Large intestine (tissue), 12 donors: Measurements from ENCODE around the gene GNG4. TPM values are rescaled to one million over a fixed set of nuclear protein-coding genes. Genes with fewer than 3 reads are reported as not detected.

ENCODE experiments used
- DNase-seq, 2 donors: peaks; one replicate each; pipeline versions ENCODE4 v3.0.0 to v3.0.0-alpha.2; 2013
- H3K27ac ChIP-seq: one replicate; pipeline ENCODE4 v1.5.1; 2013; ENCODE audit warnings: low read length
- H3K27me3 ChIP-seq: 2 replicates; pipeline ENCODE4 v1.6.1; 2013; ENCODE audit warnings: low read length; ENCODE audit not compliant: control insufficient read depth, insufficient read depth
- H3K36me3 ChIP-seq: 2 replicates; pipeline ENCODE4 v1.6.1; 2013; ENCODE audit warnings: low read length; ENCODE audit not compliant: control insufficient read depth, insufficient read depth
- H3K4me1 ChIP-seq: one replicate; pipeline ENCODE4 v1.6.1; 2013; ENCODE audit warnings: low read length; ENCODE audit not compliant: control insufficient read depth, insufficient read depth
- H3K4me3 ChIP-seq: one replicate; pipeline ENCODE4 v1.5.1; 2013; ENCODE audit warnings: low read length
- H3K9me3 ChIP-seq: one replicate; pipeline ENCODE4 v1.6.1; 2013; ENCODE audit warnings: mild to moderate bottlenecking, low read depth, low read length, moderate library complexity; ENCODE audit not compliant: control insufficient read depth
- WGBS: methylation state at CpG from one replicate; pipeline ENCODE4 v1.1.5; 2013; ENCODE audit warnings: low lambda C conversion rate; ENCODE audit not compliant: insufficient coverage; 5-methylcytosine and 5-hydroxymethylcytosine counted together
- long read RNA-seq, 11 donors: transcript quantifications; one replicate each; lab custom pipeline, GENCODE V29; 2026
- polyA plus RNA-seq: library from polyadenylated mRNA; unstranded; fragments of 120-200 nt; gene quantifications from one replicate; pipeline ENCODE4 v1.2.1, GENCODE V29; 2013

GNG4 gene
- 41.6 TPM for polyA plus RNA-seq
- long read RNA-seq, donor 1, full-length matches to known transcripts = 11 of 11 reads
- long read RNA-seq, donor 1, partial matches to known transcripts = 0 of 11 reads
- long read RNA-seq, donor 1, other reads (novel, unspliced or antisense) = 0 of 11 reads
- long read RNA-seq, donor 2, full-length matches to known transcripts = 25 of 25 reads
- long read RNA-seq, donor 2, partial matches to known transcripts = 0 of 25 reads
- long read RNA-seq, donor 2, other reads (novel, unspliced or antisense) = 0 of 25 reads
- long read RNA-seq, donor 3 = 0 reads
- long read RNA-seq, donor 4, full-length matches to known transcripts = 1 of 1 reads
- long read RNA-seq, donor 4, partial matches to known transcripts = 0 of 1 reads
- long read RNA-seq, donor 4, other reads (novel, unspliced or antisense) = 0 of 1 reads
- long read RNA-seq, donor 5, full-length matches to known transcripts = 3 of 3 reads
- long read RNA-seq, donor 5, partial matches to known transcripts = 0 of 3 reads
- long read RNA-seq, donor 5, other reads (novel, unspliced or antisense) = 0 of 3 reads
- long read RNA-seq, donor 6, full-length matches to known transcripts = 30 of 30 reads
- long read RNA-seq, donor 6, partial matches to known transcripts = 0 of 30 reads
- long read RNA-seq, donor 6, other reads (novel, unspliced or antisense) = 0 of 30 reads
- long read RNA-seq, donor 7 = 0 reads
- long read RNA-seq, donor 8, full-length matches to known transcripts = 27 of 27 reads
- long read RNA-seq, donor 8, partial matches to known transcripts = 0 of 27 reads
- long read RNA-seq, donor 8, other reads (novel, unspliced or antisense) = 0 of 27 reads
- long read RNA-seq, donor 9, full-length matches to known transcripts = 10 of 10 reads
- long read RNA-seq, donor 9, partial matches to known transcripts = 0 of 10 reads
- long read RNA-seq, donor 9, other reads (novel, unspliced or antisense) = 0 of 10 reads
- long read RNA-seq, donor 10, full-length matches to known transcripts = 17 of 17 reads
- long read RNA-seq, donor 10, partial matches to known transcripts = 0 of 17 reads
- long read RNA-seq, donor 10, other reads (novel, unspliced or antisense) = 0 of 17 reads
- long read RNA-seq, donor 11, full-length matches to known transcripts = 13 of 13 reads
- long read RNA-seq, donor 11, partial matches to known transcripts = 0 of 13 reads
- long read RNA-seq, donor 11, other reads (novel, unspliced or antisense) = 0 of 13 reads

- no CpG with 5 or more reads among the region's 111 CpGs for WGBS
- Histone ChIP-seq H3K4me1 (peaks cover 9% of the 10 kb centered on the region), H3K27ac (peak within 1 kb of the TSS; percentile 68), H3K4me3 (peak within 1 kb of the TSS; percentile 57), H3K36me3 (no peaks in the 10 kb centered on the region), H3K9me3 (no peaks in the 10 kb centered on the region), H3K27me3 (peaks cover 19% of the 10 kb centered on the region)
- peak; percentile 30 to 77 for DNase-seq
Measured at GRCh38 chr1:235649368-235650163, at the start of gene GNG4. TSS of gene GNG4 (minus strand) at chr1:235649784. CDS start at chr1:235583838, 65,946 bp downstream.

GRCh38 chr1:235697508-235697907, 47.9 kb upstream of the GNG4 start:
- DNase-seq = no peak
- peaks cover 1% of the 10 kb centered on the region for H3K36me3 ChIP-seq

GRCh38 chr1:235689356-235689755, 39.8 kb upstream of the GNG4 start:
- Histone ChIP-seq H3K27me3 (no peaks in the 10 kb centered on the region), H3K4me1 (no peaks in the 10 kb centered on the region), H3K27ac (no peak overlapping the region), H3K4me3 (no peak overlapping the region), H3K9me3 (no peaks in the 10 kb centered on the region), H3K36me3 (peaks cover 2% of the 10 kb centered on the region)
- WGBS = 100% methylated on average over 2 of the region's 4 CpGs
- no peak for DNase-seq

More at GRCh38 chr1:235697508-235697907, 47.9 kb upstream of the GNG4 start:
- 100% methylated on average over 1 of the region's 2 CpGs for WGBS
- Histone ChIP-seq H3K27me3 (no peaks in the 10 kb centered on the region), H3K9me3 (no peaks in the 10 kb centered on the region), H3K4me3 (no peak overlapping the region), H3K4me1 (no peaks in the 10 kb centered on the region), H3K27ac (no peak overlapping the region)

- Histone ChIP-seq H3K27ac (no peak overlapping the region), H3K4me3 (no peak overlapping the region), H3K9me3 (no peaks in the 10 kb centered on the region), H3K27me3 (no peaks in the 10 kb centered on the region), H3K36me3 (peaks cover 2% of the 10 kb centered on the region), H3K4me1 (no peaks in the 10 kb centered on the region)
- DNase-seq = no peak
- WGBS = 96% methylated on average over 3 of the region's 3 CpGs
Measured at GRCh38 chr1:235688096-235688495, 38.5 kb upstream of the GNG4 start.

- Histone ChIP-seq H3K27me3 (no peaks in the 10 kb centered on the region), H3K9me3 (no peaks in the 10 kb centered on the region), H3K4me3 (no peak overlapping the region), H3K36me3 (peaks cover 2% of the 10 kb centered on the region), H3K4me1 (no peaks in the 10 kb centered on the region), H3K27ac (no peak overlapping the region)
- whole genome bisulfite sequencing = no CpG with 5 or more reads among the region's 1 CpG
- DNase-seq = no peak
Measured at GRCh38 chr1:235683653-235684052, 34.1 kb upstream of the GNG4 start.

GRCh38 chr1:235682216-235682615, 32.6 kb upstream of the GNG4 start:
- no peaks in the 10 kb centered on the region for H3K4me1 ChIP-seq
- H3K27me3 ChIP-seq = no peaks in the 10 kb centered on the region
- 100% methylated on average over 2 of the region's 3 CpGs for WGBS
- H3K36me3 ChIP-seq = no peaks in the 10 kb centered on the region
- no peak overlapping the region for H3K4me3 ChIP-seq
- no peak overlapping the region for H3K27ac ChIP-seq
- H3K9me3 ChIP-seq = no peaks in the 10 kb centered on the region
- no peak for DNase-seq

GRCh38 chr1:235679644-235680043, 30.1 kb upstream of the GNG4 start:
- Histone ChIP-seq H3K27me3 (no peaks in the 10 kb centered on the region), H3K27ac (no peak overlapping the region), H3K4me3 (no peak overlapping the region), H3K9me3 (no peaks in the 10 kb centered on the region), H3K4me1 (no peaks in the 10 kb centered on the region), H3K36me3 (peaks cover 5% of the 10 kb centered on the region)
- peak in 1 of 2 donors; percentile 12 for DNase-seq
- WGBS = no CpG with 5 or more reads among the region's 3 CpGs

- peak in 1 of 2 donors; percentile 29 for DNase-seq
- H3K36me3 ChIP-seq = peaks cover 5% of the 10 kb centered on the region
- no peaks in the 10 kb centered on the region for H3K27me3 ChIP-seq
- no peak overlapping the region for H3K27ac ChIP-seq
- H3K4me1 ChIP-seq = no peaks in the 10 kb centered on the region
- WGBS = no CpG with 5 or more reads among the region's 2 CpGs
- H3K4me3 ChIP-seq = no peak overlapping the region
- no peaks in the 10 kb centered on the region for H3K9me3 ChIP-seq
Measured at GRCh38 chr1:235679005-235679404, 29.4 kb upstream of the GNG4 start.

- no peak overlapping the region for H3K4me3 ChIP-seq
- H3K36me3 ChIP-seq = peaks cover 7% of the 10 kb centered on the region
- peaks cover 8% of the 10 kb centered on the region for H3K9me3 ChIP-seq
- H3K4me1 ChIP-seq = no peaks in the 10 kb centered on the region
- no peak for DNase-seq
- H3K27ac ChIP-seq = no peak overlapping the region
- 100% methylated on average over 1 of the region's 10 CpGs for WGBS
- H3K27me3 ChIP-seq = no peaks in the 10 kb centered on the region
Measured at GRCh38 chr1:235675152-235675890, 25.7 kb upstream of the GNG4 start.
